K562 (cell line): ENCODE data around the gene FOXO3. TPM values are rescaled to one million over a fixed set of nuclear protein-coding genes. Genes with fewer than 3 reads are reported as not detected.
A peak's percentile ranks its signal among the peaks of the same experiment; 100 is the strongest.

Source experiments
- POLR2AphosphoS5 ChIP-seq: IDR thresholded peaks from 2 replicates; pipeline ENCODE4 v1.6.1; 2011; ENCODE audit warnings: mild to moderate bottlenecking, low read depth, low read length, moderate library complexity; ENCODE audit not compliant: control insufficient read depth, insufficient read depth
- SIN3A ChIP-seq, 2 experiments: fragments of 150-350 bp in 1 of 2; IDR thresholded peaks; 2 replicates each; pipeline ENCODE4 v1.6.1; 2011 to 2016; ENCODE audit warnings: borderline replicate concordance in 2 of 2, low read depth in 2 of 2, low read length in 2 of 2, mild to moderate bottlenecking in 2 of 2, moderate library complexity in 2 of 2; ENCODE audit not compliant: control insufficient read depth in 1 of 2
- ZC3H4 ChIP-seq: sonication (generic); formaldehyde crosslinking; IDR thresholded peaks from 2 replicates; pipeline ENCODE4 v1.9.0; 2021; ENCODE audit warnings: missing genetic modification reagents, borderline replicate concordance
- ZNF12 ChIP-seq: sonication (generic); formaldehyde crosslinking; IDR thresholded peaks from 2 replicates; pipeline ENCODE4 v1.4.0; 2020; ENCODE audit warnings: mild to moderate bottlenecking, missing genetic modification reagents
- polyA plus RNA-seq, 8 experiments: library from polyadenylated mRNA; depleted of rRNA in 4 of 8; stranded (reverse) in 5 of 8; unstranded in 3 of 8; fragments of >200 nt; fragmentation: Nextera tagmentation in 2 of 8; fragmentation: Illumina TruSeq in 1 of 8; extraction: Ambion mirVana in 2 of 8; extraction: Trizol in 1 of 8; gene quantifications; 2 replicates each; pipeline versions ENCODE4 v1.2.1 to v1.2.3, GENCODE V29; 2011 to 2014; ENCODE audit warnings: inconsistent platforms in 1 of 8, missing spikeins in 1 of 8
- total RNA-seq, 7 experiments: library from RNA; depleted of rRNA in 6 of 7; stranded (reverse); fragments of >200 nt in 6 of 7; fragmentation: Illumina TruSeq in 2 of 7; extraction: Trizol in 2 of 7; gene quantifications; 2 replicates each; pipeline versions ENCODE4 v1.2.1 to v1.2.3, GENCODE V29; 2011 to 2021; ENCODE audit warnings: low replicate concordance in 1 of 7
- TF ChIP-seq, protein P1 (sequence below): fragments of 450-650 bp; IDR thresholded peaks from 2 replicates; pipeline ENCODE4 v1.7.1; 2018; ENCODE audit warnings: mild to moderate bottlenecking, low read depth; ENCODE audit not compliant: partially characterized antibody
- TF ChIP-seq, protein P2 (sequence below), 2 experiments: fragments of 450-650 bp in 1 of 2; sonication (generic) in 1 of 2; formaldehyde crosslinking in 1 of 2; IDR thresholded peaks; 2 replicates each; pipeline versions ENCODE4 v1.7.1 to v1.9.0; 2016 to 2022; ENCODE audit warnings: inconsistent platforms in 1 of 2, mild to moderate bottlenecking in 1 of 2, missing genetic modification reagents in 1 of 2
- TF ChIP-seq, protein P3 (sequence below): fragments of 250-450 bp; sonication (Bioruptor Pico); IDR thresholded peaks from 2 replicates; pipeline ENCODE4 v1.9.0; 2021; ENCODE audit warnings: mild to moderate bottlenecking, inconsistent platforms
- TF ChIP-seq, protein P4 (sequence below): fragments of 250-450 bp; sonication (Bioruptor Pico); IDR thresholded peaks from 2 replicates; pipeline ENCODE4 v1.8.0; 2022; ENCODE audit warnings: inconsistent platforms, mild to moderate bottlenecking, moderate library complexity, borderline replicate concordance

Gene FOXO3
- total and polyA plus RNA-seq, 9 of the 15 experiments (the other 6 are each of a cell fraction or from before 2014, with no cell fraction given), result 3.0 to 14.6 (median 6.0) TPM

DNA sequence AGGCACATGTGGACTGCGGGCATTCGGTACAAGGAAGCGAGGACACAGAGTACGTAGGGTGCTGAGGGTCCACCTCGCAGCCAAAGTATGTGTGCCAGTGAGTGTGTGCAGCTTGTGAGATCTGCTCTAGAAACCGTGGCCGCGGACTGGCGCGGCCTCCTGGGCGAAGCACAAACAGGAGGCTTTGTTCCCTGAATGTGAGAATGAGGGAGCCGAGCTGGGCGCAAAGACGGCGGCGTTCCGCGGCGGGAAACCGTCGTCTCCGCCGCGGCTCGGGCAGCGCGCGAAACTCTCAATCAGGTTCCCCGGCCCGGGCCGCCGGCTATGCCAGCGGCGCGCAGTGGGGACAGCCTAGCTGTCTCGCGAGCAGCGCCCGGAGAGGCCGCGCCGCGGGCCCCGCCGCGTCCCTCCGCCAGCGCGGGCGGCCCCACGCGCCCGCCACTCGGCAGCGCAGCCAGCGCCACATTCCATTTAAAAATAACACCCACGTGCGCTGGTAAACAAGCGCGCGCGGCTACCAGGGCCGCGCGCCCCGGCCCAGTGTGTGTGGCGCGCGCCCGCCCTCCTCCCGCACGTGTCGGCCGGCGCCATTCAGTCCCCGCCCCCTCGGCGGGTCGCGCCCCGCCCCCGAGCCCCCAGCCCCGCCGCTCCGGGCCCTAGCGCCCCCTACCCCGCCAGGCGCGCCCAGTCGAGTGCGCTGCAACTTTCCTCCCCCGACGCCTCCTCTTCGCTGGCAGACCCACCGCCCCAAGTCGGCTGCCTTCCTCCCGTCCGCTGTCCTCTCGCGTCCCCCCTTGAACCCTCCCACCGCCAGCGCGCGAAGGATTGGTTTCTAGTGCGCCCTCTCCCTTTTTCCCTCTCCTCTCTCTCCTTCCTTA lies 3.0 kb upstream of the FOXO3 start (continued):
- TF ChIP-seq, protein P1, sequence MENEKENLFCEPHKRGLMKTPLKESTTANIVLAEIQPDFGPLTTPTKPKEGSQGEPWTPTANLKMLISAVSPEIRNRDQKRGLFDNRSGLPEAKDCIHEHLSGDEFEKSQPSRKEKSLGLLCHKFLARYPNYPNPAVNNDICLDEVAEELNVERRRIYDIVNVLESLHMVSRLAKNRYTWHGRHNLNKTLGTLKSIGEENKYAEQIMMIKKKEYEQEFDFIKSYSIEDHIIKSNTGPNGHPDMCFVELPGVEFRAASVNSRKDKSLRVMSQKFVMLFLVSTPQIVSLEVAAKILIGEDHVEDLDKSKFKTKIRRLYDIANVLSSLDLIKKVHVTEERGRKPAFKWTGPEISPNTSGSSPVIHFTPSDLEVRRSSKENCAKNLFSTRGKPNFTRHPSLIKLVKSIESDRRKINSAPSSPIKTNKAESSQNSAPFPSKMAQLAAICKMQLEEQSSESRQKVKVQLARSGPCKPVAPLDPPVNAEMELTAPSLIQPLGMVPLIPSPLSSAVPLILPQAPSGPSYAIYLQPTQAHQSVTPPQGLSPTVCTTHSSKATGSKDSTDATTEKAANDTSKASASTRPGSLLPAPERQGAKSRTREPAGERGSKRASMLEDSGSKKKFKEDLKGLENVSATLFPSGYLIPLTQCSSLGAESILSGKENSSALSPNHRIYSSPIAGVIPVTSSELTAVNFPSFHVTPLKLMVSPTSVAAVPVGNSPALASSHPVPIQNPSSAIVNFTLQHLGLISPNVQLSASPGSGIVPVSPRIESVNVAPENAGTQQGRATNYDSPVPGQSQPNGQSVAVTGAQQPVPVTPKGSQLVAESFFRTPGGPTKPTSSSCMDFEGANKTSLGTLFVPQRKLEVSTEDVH, result no peak
- TF ChIP-seq SIN3A (IDR thresholded peaks at IDR 0.05; ENCODE audit: borderline replicate concordance in 2 of 2, control insufficient read depth in 1 of 2, low read depth in 2 of 2, low read length in 2 of 2) (peak; percentile 84 to 85; a peak in 2 of 4 replicates), ZC3H4 (CRISPR knock-in tag) (0 out of 2 replicates have a peak, but pooled peaks have one; percentile 52), ZNF12 (CRISPR knock-in tag) (no peak), POLR2AphosphoS5 (peak; percentile 23; the same call in 1 of the 2 replicates)
- TF ChIP-seq, protein P2, sequence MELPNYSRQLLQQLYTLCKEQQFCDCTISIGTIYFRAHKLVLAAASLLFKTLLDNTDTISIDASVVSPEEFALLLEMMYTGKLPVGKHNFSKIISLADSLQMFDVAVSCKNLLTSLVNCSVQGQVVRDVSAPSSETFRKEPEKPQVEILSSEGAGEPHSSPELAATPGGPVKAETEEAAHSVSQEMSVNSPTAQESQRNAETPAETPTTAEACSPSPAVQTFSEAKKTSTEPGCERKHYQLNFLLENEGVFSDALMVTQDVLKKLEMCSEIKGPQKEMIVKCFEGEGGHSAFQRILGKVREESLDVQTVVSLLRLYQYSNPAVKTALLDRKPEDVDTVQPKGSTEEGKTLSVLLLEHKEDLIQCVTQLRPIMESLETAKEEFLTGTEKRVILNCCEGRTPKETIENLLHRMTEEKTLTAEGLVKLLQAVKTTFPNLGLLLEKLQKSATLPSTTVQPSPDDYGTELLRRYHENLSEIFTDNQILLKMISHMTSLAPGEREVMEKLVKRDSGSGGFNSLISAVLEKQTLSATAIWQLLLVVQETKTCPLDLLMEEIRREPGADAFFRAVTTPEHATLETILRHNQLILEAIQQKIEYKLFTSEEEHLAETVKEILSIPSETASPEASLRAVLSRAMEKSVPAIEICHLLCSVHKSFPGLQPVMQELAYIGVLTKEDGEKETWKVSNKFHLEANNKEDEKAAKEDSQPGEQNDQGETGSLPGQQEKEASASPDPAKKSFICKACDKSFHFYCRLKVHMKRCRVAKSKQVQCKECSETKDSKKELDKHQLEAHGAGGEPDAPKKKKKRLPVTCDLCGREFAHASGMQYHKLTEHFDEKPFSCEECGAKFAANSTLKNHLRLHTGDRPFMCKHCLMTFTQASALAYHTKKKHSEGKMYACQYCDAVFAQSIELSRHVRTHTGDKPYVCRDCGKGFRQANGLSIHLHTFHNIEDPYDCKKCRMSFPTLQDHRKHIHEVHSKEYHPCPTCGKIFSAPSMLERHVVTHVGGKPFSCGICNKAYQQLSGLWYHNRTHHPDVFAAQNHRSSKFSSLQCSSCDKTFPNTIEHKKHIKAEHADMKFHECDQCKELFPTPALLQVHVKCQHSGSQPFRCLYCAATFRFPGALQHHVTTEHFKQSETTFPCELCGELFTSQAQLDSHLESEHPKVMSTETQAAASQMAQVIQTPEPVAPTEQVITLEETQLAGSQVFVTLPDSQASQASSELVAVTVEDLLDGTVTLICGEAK (IDR thresholded peaks at IDR 0.05), result 0 out of 2 replicates have a peak, but pooled peaks have one; percentile 50
- TF ChIP-seq, protein P2 (CRISPR knock-in tag; IDR thresholded peaks at IDR 0.05), result no peak
- TF ChIP-seq, protein P3, sequence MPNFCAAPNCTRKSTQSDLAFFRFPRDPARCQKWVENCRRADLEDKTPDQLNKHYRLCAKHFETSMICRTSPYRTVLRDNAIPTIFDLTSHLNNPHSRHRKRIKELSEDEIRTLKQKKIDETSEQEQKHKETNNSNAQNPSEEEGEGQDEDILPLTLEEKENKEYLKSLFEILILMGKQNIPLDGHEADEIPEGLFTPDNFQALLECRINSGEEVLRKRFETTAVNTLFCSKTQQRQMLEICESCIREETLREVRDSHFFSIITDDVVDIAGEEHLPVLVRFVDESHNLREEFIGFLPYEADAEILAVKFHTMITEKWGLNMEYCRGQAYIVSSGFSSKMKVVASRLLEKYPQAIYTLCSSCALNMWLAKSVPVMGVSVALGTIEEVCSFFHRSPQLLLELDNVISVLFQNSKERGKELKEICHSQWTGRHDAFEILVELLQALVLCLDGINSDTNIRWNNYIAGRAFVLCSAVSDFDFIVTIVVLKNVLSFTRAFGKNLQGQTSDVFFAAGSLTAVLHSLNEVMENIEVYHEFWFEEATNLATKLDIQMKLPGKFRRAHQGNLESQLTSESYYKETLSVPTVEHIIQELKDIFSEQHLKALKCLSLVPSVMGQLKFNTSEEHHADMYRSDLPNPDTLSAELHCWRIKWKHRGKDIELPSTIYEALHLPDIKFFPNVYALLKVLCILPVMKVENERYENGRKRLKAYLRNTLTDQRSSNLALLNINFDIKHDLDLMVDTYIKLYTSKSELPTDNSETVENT (CRISPR knock-in tag), result peak; percentile 18; the same call in 1 of the 2 replicates
- TF ChIP-seq, protein P4, sequence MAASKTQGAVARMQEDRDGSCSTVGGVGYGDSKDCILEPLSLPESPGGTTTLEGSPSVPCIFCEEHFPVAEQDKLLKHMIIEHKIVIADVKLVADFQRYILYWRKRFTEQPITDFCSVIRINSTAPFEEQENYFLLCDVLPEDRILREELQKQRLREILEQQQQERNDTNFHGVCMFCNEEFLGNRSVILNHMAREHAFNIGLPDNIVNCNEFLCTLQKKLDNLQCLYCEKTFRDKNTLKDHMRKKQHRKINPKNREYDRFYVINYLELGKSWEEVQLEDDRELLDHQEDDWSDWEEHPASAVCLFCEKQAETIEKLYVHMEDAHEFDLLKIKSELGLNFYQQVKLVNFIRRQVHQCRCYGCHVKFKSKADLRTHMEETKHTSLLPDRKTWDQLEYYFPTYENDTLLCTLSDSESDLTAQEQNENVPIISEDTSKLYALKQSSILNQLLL (CRISPR knock-in tag), result no peak
